WTC11 (cell line): ENCODE results near the gene CD96. TPM values are rescaled to one million over a fixed set of nuclear protein-coding genes. Genes with fewer than 3 reads are reported as not detected.

Experiments used
- ATAC-seq: fragments of 200-7000 bp; cut with Tn5 transposase; 2 replicates; pipeline ENCODE4 v1.10.0; 2021; ENCODE audit warnings: mild to moderate bottlenecking, moderate library complexity
- CTCF ChIA-PET: fragments of 300-600 bp; sonication (Branson Sonifier 250); formaldehyde crosslinking; loops from one replicate; lab custom pipeline; 2021; ENCODE audit warnings: antibody characterized with exemption; lab: Charles Lee
- POLR2A ChIA-PET: fragments of 350-600 bp; sonication (Branson Sonifier 250); formaldehyde crosslinking; loops from one replicate; lab custom pipeline; 2021; ENCODE audit warnings: antibody characterized with exemption; lab: Charles Lee
- DNase-seq: peaks from one replicate; pipeline ENCODE4 v3.0.0; 2021; ENCODE audit warnings: low spot score
- H3K27ac Mint-ChIP-seq: 2 replicates; pipeline ENCODE4 v1.8.0; 2021; ENCODE audit warnings: mixed read lengths
- H3K27me3 Mint-ChIP-seq: 2 replicates; pipeline ENCODE4 v1.8.0; 2021; ENCODE audit warnings: low read depth, mild to moderate bottlenecking, moderate library complexity, mixed read lengths
- H3K36me3 Mint-ChIP-seq: 2 replicates; pipeline ENCODE4 v1.8.0; 2021; ENCODE audit warnings: mixed read lengths
- H3K4me1 Mint-ChIP-seq: 2 replicates; pipeline ENCODE4 v1.8.0; 2022; ENCODE audit warnings: mixed read lengths
- H3K4me3 Mint-ChIP-seq: 2 replicates; pipeline ENCODE4 v1.8.0; 2021; ENCODE audit warnings: mild to moderate bottlenecking, moderate library complexity, mixed read lengths
- H3K9me3 Mint-ChIP-seq: 2 replicates; pipeline ENCODE4 v1.8.0; 2021; ENCODE audit warnings: mixed read lengths
- ARID4B ChIP-seq: sonication (generic); formaldehyde crosslinking; IDR thresholded peaks from 2 replicates; pipeline ENCODE4 v1.8.0; 2023; ENCODE audit warnings: missing genetic modification reagents, mild to moderate bottlenecking, borderline replicate concordance
- CREB1 ChIP-seq: sonication (generic); formaldehyde crosslinking; IDR thresholded peaks from 2 replicates; pipeline ENCODE4 v1.8.0; 2023; ENCODE audit warnings: mild to moderate bottlenecking, missing genetic modification reagents
- E2F1 ChIP-seq: sonication (generic); formaldehyde crosslinking; IDR thresholded peaks from 2 replicates; pipeline ENCODE4 v1.8.0; 2022; ENCODE audit warnings: mild to moderate bottlenecking, missing genetic modification reagents
- E2F4 ChIP-seq: sonication (generic); formaldehyde crosslinking; IDR thresholded peaks from 2 replicates; pipeline ENCODE4 v1.8.1; 2022; ENCODE audit warnings: low read depth, mild to moderate bottlenecking, moderate library complexity, missing genetic modification reagents, borderline replicate concordance
- ETV6 ChIP-seq: sonication (generic); formaldehyde crosslinking; IDR thresholded peaks from 2 replicates; pipeline ENCODE4 v1.8.1; 2022; ENCODE audit warnings: mild to moderate bottlenecking, missing genetic modification reagents
- GABPB1 ChIP-seq: sonication (generic); formaldehyde crosslinking; IDR thresholded peaks from 2 replicates; pipeline ENCODE4 v1.8.1; 2023; ENCODE audit warnings: mild to moderate bottlenecking, missing genetic modification reagents
- HMGA2 ChIP-seq: fragments of 250-450 bp; sonication (Bioruptor Pico); IDR thresholded peaks from 2 replicates; pipeline ENCODE4 v1.4.0; 2021; ENCODE audit warnings: mild to moderate bottlenecking, moderate library complexity
- NFATC4 ChIP-seq: fragments of 250-450 bp; sonication (Bioruptor Pico); IDR thresholded peaks from 2 replicates; pipeline ENCODE4 v1.9.0; 2021; ENCODE audit warnings: mild to moderate bottlenecking
- NFE2L1 ChIP-seq: sonication (generic); formaldehyde crosslinking; IDR thresholded peaks from 2 replicates; pipeline ENCODE4 v1.8.1; 2023; ENCODE audit warnings: missing genetic modification reagents
- NR3C1 ChIP-seq: sonication (generic); formaldehyde crosslinking; conservative IDR thresholded peaks from 2 replicates; pipeline ENCODE4 v1.8.1; 2023; ENCODE audit warnings: low read depth, mild to moderate bottlenecking, missing genetic modification reagents
- OVOL2 ChIP-seq: fragments of 250-450 bp; sonication (Bioruptor Pico); IDR thresholded peaks from 2 replicates; pipeline ENCODE4 v1.9.0; 2021; ENCODE audit warnings: mild to moderate bottlenecking, borderline replicate concordance
- PREB ChIP-seq: sonication (generic); formaldehyde crosslinking; IDR thresholded peaks from 2 replicates; pipeline ENCODE4 v1.8.1; 2022; ENCODE audit warnings: mild to moderate bottlenecking, missing genetic modification reagents, moderate library complexity, borderline replicate concordance
- USF2 ChIP-seq: sonication (generic); formaldehyde crosslinking; IDR thresholded peaks from 2 replicates; pipeline ENCODE4 v1.8.1; 2023; ENCODE audit warnings: mild to moderate bottlenecking, missing genetic modification reagents, moderate library complexity
- ZBTB21 ChIP-seq: sonication (generic); formaldehyde crosslinking; IDR thresholded peaks from 2 replicates; pipeline ENCODE4 v1.8.1; 2023; ENCODE audit warnings: mild to moderate bottlenecking, missing genetic modification reagents, borderline replicate concordance
- ZNF138 ChIP-seq: sonication (generic); formaldehyde crosslinking; conservative IDR thresholded peaks from 2 replicates; pipeline ENCODE4 v1.8.1; 2022; ENCODE audit warnings: mild to moderate bottlenecking, moderate library complexity, missing genetic modification reagents
- ZNF232 ChIP-seq: sonication (generic); formaldehyde crosslinking; IDR thresholded peaks from 2 replicates; pipeline ENCODE4 v1.8.0; 2022; ENCODE audit warnings: mild to moderate bottlenecking, missing genetic modification reagents
- ZNF416 ChIP-seq: fragments of 250-450 bp; sonication (Bioruptor Pico); IDR thresholded peaks from 2 replicates; pipeline ENCODE4 v1.9.0; 2021; ENCODE audit warnings: mild to moderate bottlenecking, inconsistent platforms
- ZNF532 ChIP-seq: fragments of 250-450 bp; sonication (Bioruptor Pico); IDR thresholded peaks from 2 replicates; pipeline ENCODE4 v1.9.0; 2021; ENCODE audit warnings: mild to moderate bottlenecking, borderline replicate concordance
- ZNF671 ChIP-seq: fragments of 250-450 bp; sonication (Bioruptor Pico); IDR thresholded peaks from 2 replicates; pipeline ENCODE4 v1.8.0; 2021; ENCODE audit warnings: mild to moderate bottlenecking
- total RNA-seq: library from RNA; stranded (reverse); gene quantifications from 3 replicates; pipeline ENCODE4 v1.2.3, GENCODE V29; 2021

Gene CD96
- total RNA-seq, 1 experiment from 2014 or later = 0.33 TPM

- no peak for TF ChIP-seq ZNF532 (CRISPR knock-in tag)
- TF ChIP-seq OVOL2 (CRISPR knock-in tag) = no peak
- no peak for TF ChIP-seq ZNF138
- TF ChIP-seq ZBTB21 (CRISPR knock-in tag) = no peak
- TF ChIP-seq NR3C1 = no peak
- no peak for TF ChIP-seq HMGA2
- TF ChIP-seq USF2 (CRISPR knock-in tag) = no peak
- TF ChIP-seq PREB (CRISPR knock-in tag) = no peak
- TF ChIP-seq NFATC4 (CRISPR knock-in tag) = no peak
- no peak for TF ChIP-seq CREB1
- no peak for TF ChIP-seq E2F1 (CRISPR knock-in tag)
- no peak for TF ChIP-seq ZNF416 (CRISPR knock-in tag)
- TF ChIP-seq, all 79 proteins: peak for 0
Observed at GRCh38 chr3:111676211-111677006, 134.4 kb downstream of the CD96 start (continued).

GRCh38 chr3:111677007-111677392 lies 135.0 kb downstream of the CD96 start:
- no peak overlapping the region for H3K27ac Mint-ChIP-seq
- TF ChIP-seq ZNF232 = no peak
- no peaks in the 10 kb centered on the region for H3K9me3 Mint-ChIP-seq
- no peak for DNase-seq
- no peak overlapping the region for H3K4me3 Mint-ChIP-seq
- H3K27me3 Mint-ChIP-seq = peaks cover 23% of the 10 kb centered on the region
- H3K36me3 Mint-ChIP-seq = no peaks in the 10 kb centered on the region
- H3K4me1 Mint-ChIP-seq = peaks cover 26% of the 10 kb centered on the region
- CTCF ChIA-PET = interaction anchor here (2.0 kb wide), 1 partner anchor 14 kb away, joined by 7 read pairs; no protein-coding TSS in a partner anchor
- ATAC-seq = no peak
- POLR2A ChIA-PET = no interaction called here

GRCh38 chr3:111681661-111682426 lies 139.8 kb downstream of the CD96 start:
- H3K27ac Mint-ChIP-seq = no peak overlapping the region
- TF ChIP-seq ARID4B (CRISPR knock-in tag) = no peak
- TF ChIP-seq ZNF671 (CRISPR knock-in tag) = no peak
- TF ChIP-seq E2F4 (CRISPR knock-in tag) = no peak
- TF ChIP-seq NFE2L1 (CRISPR knock-in tag) = no peak
- no peak for TF ChIP-seq ETV6 (CRISPR knock-in tag)
- no peak for TF ChIP-seq GABPB1 (CRISPR knock-in tag)

More at GRCh38 chr3:111681661-111682426, 139.8 kb downstream of the CD96 start:
- no peaks in the 10 kb centered on the region; the same call in 1 of the 2 replicates for H3K27me3 Mint-ChIP-seq
- CTCF ChIA-PET = interaction anchor here (0.9 to 1.2 kb wide), 3 partner anchors 10 to 332 kb away, joined by 3 to 7 read pairs (median 4); no protein-coding TSS in a partner anchor
- H3K9me3 Mint-ChIP-seq = no peaks in the 10 kb centered on the region
- no peaks in the 10 kb centered on the region for H3K36me3 Mint-ChIP-seq
- H3K4me3 Mint-ChIP-seq = no peak overlapping the region
- peaks cover 12% of the 10 kb centered on the region for H3K4me1 Mint-ChIP-seq
- POLR2A ChIA-PET = no interaction called here
- ATAC-seq (no peak), DNase-seq (no peak)
